GM19324 (cell line): ENCODE measurements around the gene NUBP2.

ENCODE experiments used
- ATAC-seq: cut with Tn5 transposase; IDR thresholded peaks from one replicate; pipeline ENCODE4 v1.9.1; 2021; ENCODE audit warnings: mild to moderate bottlenecking, moderate library complexity; ENCODE audit not compliant: unreplicated experiment, low FRiP score

NUBP2 gene, protein sequence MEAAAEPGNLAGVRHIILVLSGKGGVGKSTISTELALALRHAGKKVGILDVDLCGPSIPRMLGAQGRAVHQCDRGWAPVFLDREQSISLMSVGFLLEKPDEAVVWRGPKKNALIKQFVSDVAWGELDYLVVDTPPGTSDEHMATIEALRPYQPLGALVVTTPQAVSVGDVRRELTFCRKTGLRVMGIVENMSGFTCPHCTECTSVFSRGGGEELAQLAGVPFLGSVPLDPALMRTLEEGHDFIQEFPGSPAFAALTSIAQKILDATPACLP

GRCh38 chr16:1782408-1783264 lies at the start of gene NUBP2, which contains the start of gene SPSB3:
Gene NUBP2, plus strand, starts transcription at chr16:1782960. Its CDS starts 61 bp downstream, at chr16:1783021.
Gene SPSB3, minus strand, starts transcription at chr16:1782571. Its CDS starts 1,088 bp downstream, at chr16:1781483.
- ATAC-seq = peak; percentile 87

GRCh38 chr16:1734123-1734522 lies 48.6 kb upstream of the NUBP2 start:
- no peak for ATAC-seq

DNA sequence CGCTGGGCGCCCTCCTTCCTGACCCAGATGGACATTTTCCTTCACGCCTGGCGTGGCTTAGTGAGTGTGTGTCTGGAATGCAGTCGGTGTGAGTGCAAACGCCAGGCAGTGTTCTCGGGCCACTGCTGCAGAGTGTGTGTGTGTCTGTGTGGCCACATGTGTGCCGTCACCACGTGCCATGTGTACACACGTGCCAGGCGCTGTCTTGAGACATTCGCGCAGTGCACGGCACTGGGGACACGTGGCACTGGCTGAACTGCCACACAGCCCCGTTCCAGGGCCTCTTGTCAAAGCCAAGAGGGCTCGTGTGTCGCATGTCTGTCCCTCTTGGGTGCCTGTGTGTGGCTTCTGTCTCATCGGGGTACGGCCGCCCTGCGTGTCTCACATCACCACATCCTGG lies 47.9 kb upstream of the NUBP2 start:
- no peak for ATAC-seq

DNA sequence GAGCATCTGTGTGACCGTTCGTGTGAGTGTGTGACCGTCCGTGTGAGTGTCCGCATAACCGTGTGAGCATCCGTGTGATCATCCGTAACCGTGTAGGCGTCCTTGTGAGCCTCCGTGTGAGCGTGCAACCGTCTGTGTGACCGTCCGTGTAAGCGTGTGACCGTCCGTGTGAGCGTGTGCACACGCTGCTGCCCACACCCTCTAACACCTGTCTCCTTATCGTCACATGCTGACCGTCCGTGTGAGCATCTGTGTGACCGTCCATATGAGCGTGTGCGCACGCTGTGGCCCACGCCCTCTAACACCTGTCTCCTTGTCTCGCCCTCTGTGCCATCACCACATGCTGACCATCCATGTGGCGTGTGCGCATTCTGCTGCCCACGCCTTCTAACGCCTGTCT lies 42.5 kb upstream of the NUBP2 start:
- no peak for ATAC-seq

DNA sequence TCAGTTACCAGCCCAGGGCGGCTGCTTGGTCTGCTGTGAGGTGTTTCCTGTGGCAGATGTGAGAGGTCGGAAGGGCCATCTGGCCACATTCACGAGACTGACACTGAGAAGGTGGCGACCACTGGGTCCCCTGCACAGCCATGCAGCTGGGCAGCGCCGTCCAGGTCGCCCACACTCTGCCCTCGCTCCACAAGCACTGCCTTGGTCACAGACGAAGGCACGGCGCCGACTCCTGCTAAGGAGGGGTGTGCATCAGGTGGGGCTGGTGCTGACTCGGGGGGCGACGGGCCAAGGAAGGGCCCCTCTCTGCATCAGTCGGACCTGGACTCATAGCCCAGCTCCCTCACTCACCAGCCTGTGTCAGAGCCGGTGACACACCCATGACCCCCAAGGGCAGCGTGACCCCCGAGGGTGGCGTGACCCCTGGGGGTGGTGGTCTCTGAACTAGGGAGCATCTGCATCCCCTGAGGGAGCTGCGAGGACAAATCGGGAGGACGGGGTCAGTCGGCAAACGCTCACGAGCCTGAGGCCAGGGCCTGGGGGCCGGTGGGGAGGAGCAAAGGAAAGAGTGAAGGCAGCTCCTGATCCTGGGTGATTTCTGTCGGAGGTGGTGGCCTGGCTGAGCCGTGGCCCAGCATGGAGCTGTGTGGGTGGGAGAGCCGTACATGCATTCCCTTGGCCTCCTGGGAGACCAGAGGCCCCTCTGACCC lies 41.8 kb upstream of the NUBP2 start:
- no peak for ATAC-seq

GRCh38 chr16:1741553-1742165 lies 41.1 kb upstream of the NUBP2 start:
- no peak for ATAC-seq

DNA sequence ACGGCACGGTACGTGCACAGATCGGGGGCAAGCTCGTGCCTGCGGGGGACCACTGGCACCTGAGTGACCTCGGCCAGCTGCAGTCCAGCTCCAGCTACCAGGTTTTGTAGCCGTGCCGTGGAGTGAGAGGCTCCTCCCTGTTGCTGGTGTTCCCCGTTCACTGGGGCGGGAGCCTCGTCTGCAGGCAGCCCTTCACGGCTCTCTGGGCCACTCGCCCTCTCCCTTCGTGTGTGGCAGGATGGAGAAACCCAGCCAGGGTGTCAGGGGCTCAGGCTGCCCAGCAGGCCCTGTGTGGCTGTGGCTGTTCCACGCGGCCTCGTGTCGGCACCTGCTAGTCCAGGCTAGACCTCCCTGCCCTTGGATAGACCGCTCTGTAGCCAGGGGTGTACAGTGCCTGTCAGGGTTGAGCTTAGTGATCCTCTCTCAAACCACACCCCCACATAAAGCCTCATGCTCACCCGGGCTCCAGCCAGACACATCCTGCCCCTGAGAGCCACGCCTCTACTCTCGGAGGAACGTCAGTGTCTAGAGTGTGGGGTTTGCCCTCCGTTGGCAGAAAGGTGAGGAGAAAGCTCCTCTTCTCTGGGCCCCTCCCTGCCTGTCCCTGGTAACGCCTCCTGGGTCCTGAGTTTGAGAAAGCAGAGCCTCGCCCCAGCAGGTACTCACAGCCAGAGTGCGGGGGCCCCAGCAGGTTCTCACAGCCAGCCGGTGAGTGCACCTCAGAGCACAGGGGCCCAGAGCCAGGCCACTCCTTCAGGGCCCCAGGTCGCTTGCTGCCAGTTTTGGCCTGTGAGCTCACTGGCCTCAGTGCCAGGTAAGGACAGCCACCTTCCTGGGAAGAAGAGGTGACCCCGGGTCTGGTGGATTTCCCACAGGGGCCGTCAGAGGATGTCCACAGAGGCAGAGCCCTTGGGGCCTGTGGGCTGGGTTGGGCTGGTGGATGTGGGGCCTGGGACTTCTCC lies 39.1 kb upstream of the NUBP2 start:
- ATAC-seq = no peak

DNA sequence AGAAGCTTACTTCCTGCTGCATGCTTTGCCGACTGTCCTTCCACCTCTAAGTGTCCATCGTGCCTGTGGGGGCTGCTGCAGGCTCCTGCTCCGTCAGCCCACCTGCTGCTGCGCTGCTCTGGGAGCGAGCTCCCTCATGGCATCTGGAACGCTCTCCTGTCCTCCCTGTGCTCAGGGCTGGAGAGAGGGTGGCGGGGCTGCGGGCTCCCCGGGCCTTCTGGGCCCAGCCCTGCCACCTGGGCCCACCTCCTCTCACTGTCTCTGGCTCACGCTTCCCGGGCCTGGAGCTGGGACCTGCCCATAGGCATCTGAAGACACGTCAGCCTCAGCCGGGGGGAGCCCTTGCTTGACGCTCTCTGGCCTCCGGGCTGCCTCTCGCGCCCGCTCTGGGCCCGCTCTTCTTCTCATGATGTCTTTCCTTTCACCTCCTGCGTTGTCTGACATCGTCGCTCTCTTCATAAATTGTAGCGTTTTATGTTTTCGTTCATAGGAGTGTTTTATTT lies 38.4 kb upstream of the NUBP2 start:
- ATAC-seq = no peak

DNA sequence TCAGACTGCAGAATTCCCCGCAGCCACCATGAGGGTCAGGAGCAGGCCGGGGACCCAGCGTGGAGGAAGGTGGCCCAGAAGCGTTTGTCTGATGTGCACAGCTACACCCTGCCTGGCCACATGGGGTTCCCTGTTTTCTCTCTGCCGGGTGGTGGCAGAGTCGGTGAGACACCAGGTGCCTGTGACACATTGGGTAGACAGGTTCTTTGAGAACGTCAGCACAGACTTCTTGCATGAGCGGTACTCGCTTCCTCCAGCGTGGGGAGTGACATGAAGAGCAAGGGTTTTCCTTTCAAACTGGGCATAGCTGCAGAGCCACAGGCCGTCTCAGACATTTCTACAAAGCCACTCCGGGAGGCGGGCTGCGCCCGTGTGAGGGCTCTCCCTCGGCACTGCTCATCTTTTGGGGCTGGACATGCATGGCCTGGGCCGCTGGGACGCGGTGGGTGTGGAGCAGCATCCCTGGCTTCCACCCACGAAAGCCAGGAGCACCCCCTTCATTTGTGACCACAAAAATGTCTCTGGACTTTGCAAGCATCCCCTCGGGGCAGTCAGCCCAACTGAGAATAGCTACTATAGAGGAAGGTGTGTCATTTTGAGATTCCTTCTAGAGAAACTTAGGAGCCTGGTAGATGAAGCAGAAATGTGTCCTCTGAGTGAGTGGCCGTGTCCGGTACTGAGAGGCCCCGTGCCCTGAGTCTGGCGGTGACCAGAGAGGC lies 37.4 kb upstream of the NUBP2 start:
- ATAC-seq = no peak

- no peak for ATAC-seq
Observed at GRCh38 chr16:1745900-1746692, 36.7 kb upstream of the NUBP2 start.

GRCh38 chr16:1746693-1747195 lies 36.0 kb upstream of the NUBP2 start:
- no peak for ATAC-seq

DNA sequence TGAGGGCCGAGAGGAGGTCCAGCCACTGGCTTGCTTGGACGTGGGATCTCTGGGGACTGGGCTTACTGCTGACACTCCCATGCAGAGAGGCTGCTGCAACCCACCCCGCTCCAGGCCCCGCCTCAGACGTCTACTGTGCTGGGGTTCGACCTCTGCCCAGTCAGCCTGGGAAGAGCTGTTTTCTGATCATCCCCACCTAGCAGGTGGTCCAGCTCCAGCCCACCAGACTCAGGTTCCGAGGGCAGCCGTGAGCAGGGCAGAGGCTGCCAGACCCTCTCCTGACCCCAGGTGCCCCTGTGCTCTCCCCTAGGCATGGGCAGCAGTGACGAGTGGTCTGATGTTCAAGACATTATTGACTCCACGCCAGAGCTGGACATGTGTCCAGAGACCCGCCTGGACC lies 34.8 kb upstream of the NUBP2 start:
- ATAC-seq = no peak

DNA sequence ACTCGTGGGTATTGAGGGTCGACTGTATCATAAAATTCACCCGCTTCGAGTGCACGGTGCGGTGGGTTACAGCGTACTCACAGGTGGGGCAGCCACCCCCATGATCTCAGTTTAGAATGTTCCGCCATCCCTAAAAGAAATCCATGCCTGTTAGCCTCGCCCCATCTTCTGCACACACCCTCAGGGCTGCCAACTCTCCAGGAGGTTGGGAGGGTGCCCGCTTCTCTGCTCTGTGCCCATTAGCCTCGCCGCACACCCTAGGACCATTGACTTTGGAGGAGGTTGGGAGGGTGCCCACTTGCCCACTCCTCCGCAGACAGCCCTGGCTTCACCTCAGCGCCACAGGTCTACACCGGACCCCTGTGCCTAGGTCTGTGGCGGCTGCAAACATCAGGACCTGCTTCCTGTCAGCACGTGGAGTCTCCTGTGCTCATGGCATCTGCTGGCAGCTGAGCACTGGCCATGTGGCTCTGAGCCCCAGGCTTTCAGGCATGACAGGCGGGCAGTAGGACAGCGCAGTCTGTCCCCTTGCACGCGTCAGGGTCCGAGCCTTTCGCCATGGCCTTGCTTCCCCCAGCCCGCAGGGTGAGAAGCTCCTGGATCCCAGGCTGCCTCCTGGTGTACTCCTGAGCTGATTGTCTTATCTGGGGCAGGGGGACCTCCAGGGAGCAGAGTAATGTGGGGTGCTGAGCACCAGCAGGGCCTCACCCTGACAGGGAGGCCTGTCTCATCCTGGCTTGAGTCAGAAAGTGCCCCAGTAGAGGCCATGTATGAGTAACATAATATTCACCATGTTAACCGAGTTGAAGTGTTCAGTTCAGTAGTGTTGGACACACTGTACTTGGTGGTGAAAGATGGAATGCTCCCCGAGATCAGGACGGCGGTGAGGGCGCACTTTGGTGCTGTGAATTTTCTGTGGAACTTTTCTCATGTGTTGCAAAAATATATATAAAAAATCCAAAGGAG lies 33.3 kb upstream of the NUBP2 start:
- ATAC-seq = no peak

GRCh38 chr16:1751946-1752345 lies 30.8 kb upstream of the NUBP2 start:
- ATAC-seq = no peak

GRCh38 chr16:1752853-1753252 lies 29.9 kb upstream of the NUBP2 start:
- no peak for ATAC-seq

GRCh38 chr16:1754204-1754603 lies 28.6 kb upstream of the NUBP2 start:
- ATAC-seq = no peak
